K562 (cell line): ENCODE data around the gene HYAL1. TPM values are rescaled to one million over a fixed set of nuclear protein-coding genes. Genes with fewer than 3 reads are reported as not detected.

Experiments used
- EP400 ChIP-seq: fragments of 450-650 bp; IDR thresholded peaks from 2 replicates; pipeline ENCODE4 v1.6.1; 2017; ENCODE audit warnings: antibody characterized with exemption, mild to moderate bottlenecking, moderate library complexity
- ESRRA ChIP-seq: fragments of 450-650 bp; IDR thresholded peaks from 2 replicates; pipeline ENCODE4 v1.6.1; 2014; ENCODE audit warnings: low read depth, mild to moderate bottlenecking, moderate library complexity, borderline replicate concordance
- GABPB1 ChIP-seq: sonication (generic); formaldehyde crosslinking; IDR thresholded peaks from 2 replicates; pipeline ENCODE4 v1.8.0; 2022; ENCODE audit warnings: mild to moderate bottlenecking, missing genetic modification reagents
- NFE2L1 ChIP-seq: fragments of 450-650 bp; IDR thresholded peaks from 2 replicates; pipeline ENCODE4 v1.6.1; 2016; ENCODE audit warnings: missing genetic modification characterization, low read depth, mild to moderate bottlenecking, missing compliant biosample characterization, moderate library complexity, borderline replicate concordance
- POLR2AphosphoS5 ChIP-seq: IDR thresholded peaks from 2 replicates; pipeline ENCODE4 v1.6.1; 2011; ENCODE audit warnings: mild to moderate bottlenecking, low read depth, low read length, moderate library complexity; ENCODE audit not compliant: control insufficient read depth, insufficient read depth
- RAD21 ChIP-seq, 2 experiments: fragments of 250-450 bp in 1 of 2; fragments of 450-650 bp in 1 of 2; sonication (Bioruptor Pico) in 1 of 2; formaldehyde crosslinking in 1 of 2; IDR thresholded peaks in 1 of 2; conservative IDR thresholded peaks in 1 of 2; 2 replicates each; pipeline versions ENCODE4 v1.4.0 to v1.8.0; 2020 to 2022; ENCODE audit warnings: mild to moderate bottlenecking in 2 of 2, moderate library complexity in 1 of 2
- polyA plus RNA-seq, 8 experiments: library from polyadenylated mRNA; depleted of rRNA in 4 of 8; stranded (reverse) in 5 of 8; unstranded in 3 of 8; fragments of >200 nt; fragmentation: Nextera tagmentation in 2 of 8; fragmentation: Illumina TruSeq in 1 of 8; extraction: Ambion mirVana in 2 of 8; extraction: Trizol in 1 of 8; gene quantifications; 2 replicates each; pipeline versions ENCODE4 v1.2.1 to v1.2.3, GENCODE V29; 2011 to 2014; ENCODE audit warnings: inconsistent platforms in 1 of 8, missing spikeins in 1 of 8
- total RNA-seq, 7 experiments: library from RNA; depleted of rRNA in 6 of 7; stranded (reverse); fragments of >200 nt in 6 of 7; fragmentation: Illumina TruSeq in 2 of 7; extraction: Trizol in 2 of 7; gene quantifications; 2 replicates each; pipeline versions ENCODE4 v1.2.1 to v1.2.3, GENCODE V29; 2011 to 2021; ENCODE audit warnings: low replicate concordance in 1 of 7
- TF ChIP-seq, protein P1 (sequence below), 3 experiments: IDR thresholded peaks in 2 of 3; conservative IDR thresholded peaks in 1 of 3; 2 replicates each; pipeline ENCODE4 v1.5.1; 2011 to 2012; ENCODE audit warnings: low read length in 3 of 3, mild to moderate bottlenecking in 3 of 3, control low read depth in 2 of 3, improper control_type of control experiment in 1 of 3, inconsistent platforms in 1 of 3, low read depth in 1 of 3, mixed read lengths in 1 of 3, moderate library complexity in 1 of 3; ENCODE audit not compliant: insufficient read depth in 2 of 3
- TF ChIP-seq, protein P2 (sequence below): fragments of 200-800 bp; sonication (Bioruptor generic); IDR thresholded peaks from 2 replicates; pipeline ENCODE4 v1.6.1; 2016; ENCODE audit warnings: missing genetic modification characterization, missing compliant biosample characterization
- TF ChIP-seq, protein P3 (sequence below): sonication (generic); formaldehyde crosslinking; IDR thresholded peaks from 2 replicates; pipeline ENCODE4 v1.8.0; 2022; ENCODE audit warnings: mild to moderate bottlenecking, missing genetic modification reagents
- TF ChIP-seq, protein P4 (sequence below): fragments of 250-450 bp; sonication (Bioruptor Pico); IDR thresholded peaks from 2 replicates; pipeline ENCODE4 v1.4.0; 2020; ENCODE audit warnings: borderline replicate concordance
- TF ChIP-seq, protein P5 (sequence below): fragments of 200-800 bp; sonication (Bioruptor generic); IDR thresholded peaks from 2 replicates; pipeline ENCODE4 v1.6.1; 2017; ENCODE audit warnings: missing genetic modification characterization, missing compliant biosample characterization

Gene HYAL1
- total and polyA plus RNA-seq, 9 of the 15 experiments (the other 6 are each of a cell fraction or from before 2014, with no cell fraction given) = 1.4 to 8.5 (median 4.7) TPM

DNA sequence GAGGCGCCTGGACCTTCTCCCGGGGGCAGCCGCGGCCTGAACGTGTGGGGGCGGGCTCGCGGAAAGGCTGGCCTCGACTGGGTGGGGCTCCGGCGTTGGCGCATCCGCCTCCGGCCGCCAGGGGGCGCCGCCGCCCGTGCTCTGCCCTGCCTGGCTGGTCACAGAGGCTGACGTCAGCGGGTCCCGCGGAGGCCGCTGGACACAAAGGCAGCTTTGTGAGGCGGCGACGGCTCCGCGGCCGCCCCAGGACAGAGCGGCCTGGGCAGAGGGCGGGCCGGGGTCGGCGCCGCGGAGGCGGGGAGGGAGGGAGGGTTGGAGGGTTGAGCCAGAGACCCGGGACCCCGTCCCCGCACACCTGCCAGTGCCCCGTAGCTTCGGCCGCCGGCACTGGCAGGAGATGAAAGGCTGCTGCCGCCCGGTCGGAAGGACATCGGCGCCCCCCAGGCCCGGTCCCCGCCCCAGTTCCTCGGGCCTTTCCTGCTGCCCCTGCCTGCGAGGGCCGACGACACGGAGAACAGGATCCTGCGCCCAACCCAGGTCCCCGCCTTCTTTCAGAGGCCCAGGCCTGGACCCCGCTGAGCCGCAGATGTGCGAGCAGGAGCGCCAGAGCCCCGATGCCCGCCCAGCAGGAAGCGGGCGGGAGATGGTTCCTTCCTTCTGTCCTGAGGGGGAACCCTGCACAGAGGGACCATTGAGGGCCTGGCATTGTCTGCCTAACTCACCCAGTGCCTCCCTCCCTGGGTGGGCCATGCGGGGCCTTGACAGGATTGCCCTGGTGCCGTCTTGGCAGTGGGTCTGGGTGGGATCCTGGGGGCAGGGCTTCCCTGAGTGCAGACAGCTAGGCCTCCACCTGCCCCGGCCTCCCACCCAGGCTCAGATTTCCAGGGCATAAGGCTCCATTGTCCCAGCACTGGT, 43.1 kb downstream of the HYAL1 start (continued):
- TF ChIP-seq, protein P1, sequence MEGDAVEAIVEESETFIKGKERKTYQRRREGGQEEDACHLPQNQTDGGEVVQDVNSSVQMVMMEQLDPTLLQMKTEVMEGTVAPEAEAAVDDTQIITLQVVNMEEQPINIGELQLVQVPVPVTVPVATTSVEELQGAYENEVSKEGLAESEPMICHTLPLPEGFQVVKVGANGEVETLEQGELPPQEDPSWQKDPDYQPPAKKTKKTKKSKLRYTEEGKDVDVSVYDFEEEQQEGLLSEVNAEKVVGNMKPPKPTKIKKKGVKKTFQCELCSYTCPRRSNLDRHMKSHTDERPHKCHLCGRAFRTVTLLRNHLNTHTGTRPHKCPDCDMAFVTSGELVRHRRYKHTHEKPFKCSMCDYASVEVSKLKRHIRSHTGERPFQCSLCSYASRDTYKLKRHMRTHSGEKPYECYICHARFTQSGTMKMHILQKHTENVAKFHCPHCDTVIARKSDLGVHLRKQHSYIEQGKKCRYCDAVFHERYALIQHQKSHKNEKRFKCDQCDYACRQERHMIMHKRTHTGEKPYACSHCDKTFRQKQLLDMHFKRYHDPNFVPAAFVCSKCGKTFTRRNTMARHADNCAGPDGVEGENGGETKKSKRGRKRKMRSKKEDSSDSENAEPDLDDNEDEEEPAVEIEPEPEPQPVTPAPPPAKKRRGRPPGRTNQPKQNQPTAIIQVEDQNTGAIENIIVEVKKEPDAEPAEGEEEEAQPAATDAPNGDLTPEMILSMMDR (IDR thresholded peaks at IDR 0.05 in 2 of 3, conservative IDR thresholded peaks at IDR 0.05 in 1 of 3; ENCODE audit: insufficient read depth in 2 of 3, low read depth in 1 of 3, low read length in 3 of 3) = peak; percentile 77 to 93 (median 91)
- TF ChIP-seq, protein P2, sequence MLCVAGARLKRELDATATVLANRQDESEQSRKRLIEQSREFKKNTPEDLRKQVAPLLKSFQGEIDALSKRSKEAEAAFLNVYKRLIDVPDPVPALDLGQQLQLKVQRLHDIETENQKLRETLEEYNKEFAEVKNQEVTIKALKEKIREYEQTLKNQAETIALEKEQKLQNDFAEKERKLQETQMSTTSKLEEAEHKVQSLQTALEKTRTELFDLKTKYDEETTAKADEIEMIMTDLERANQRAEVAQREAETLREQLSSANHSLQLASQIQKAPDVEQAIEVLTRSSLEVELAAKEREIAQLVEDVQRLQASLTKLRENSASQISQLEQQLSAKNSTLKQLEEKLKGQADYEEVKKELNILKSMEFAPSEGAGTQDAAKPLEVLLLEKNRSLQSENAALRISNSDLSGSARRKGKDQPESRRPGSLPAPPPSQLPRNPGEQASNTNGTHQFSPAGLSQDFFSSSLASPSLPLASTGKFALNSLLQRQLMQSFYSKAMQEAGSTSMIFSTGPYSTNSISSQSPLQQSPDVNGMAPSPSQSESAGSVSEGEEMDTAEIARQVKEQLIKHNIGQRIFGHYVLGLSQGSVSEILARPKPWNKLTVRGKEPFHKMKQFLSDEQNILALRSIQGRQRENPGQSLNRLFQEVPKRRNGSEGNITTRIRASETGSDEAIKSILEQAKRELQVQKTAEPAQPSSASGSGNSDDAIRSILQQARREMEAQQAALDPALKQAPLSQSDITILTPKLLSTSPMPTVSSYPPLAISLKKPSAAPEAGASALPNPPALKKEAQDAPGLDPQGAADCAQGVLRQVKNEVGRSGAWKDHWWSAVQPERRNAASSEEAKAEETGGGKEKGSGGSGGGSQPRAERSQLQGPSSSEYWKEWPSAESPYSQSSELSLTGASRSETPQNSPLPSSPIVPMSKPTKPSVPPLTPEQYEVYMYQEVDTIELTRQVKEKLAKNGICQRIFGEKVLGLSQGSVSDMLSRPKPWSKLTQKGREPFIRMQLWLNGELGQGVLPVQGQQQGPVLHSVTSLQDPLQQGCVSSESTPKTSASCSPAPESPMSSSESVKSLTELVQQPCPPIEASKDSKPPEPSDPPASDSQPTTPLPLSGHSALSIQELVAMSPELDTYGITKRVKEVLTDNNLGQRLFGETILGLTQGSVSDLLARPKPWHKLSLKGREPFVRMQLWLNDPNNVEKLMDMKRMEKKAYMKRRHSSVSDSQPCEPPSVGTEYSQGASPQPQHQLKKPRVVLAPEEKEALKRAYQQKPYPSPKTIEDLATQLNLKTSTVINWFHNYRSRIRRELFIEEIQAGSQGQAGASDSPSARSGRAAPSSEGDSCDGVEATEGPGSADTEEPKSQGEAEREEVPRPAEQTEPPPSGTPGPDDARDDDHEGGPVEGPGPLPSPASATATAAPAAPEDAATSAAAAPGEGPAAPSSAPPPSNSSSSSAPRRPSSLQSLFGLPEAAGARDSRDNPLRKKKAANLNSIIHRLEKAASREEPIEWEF (CRISPR knock-in tag) = no peak
- TF ChIP-seq EP400 = peak; percentile 49; the same call in 1 of the 2 replicates
- TF ChIP-seq ESRRA = peak; percentile 32; the same call in 1 of the 2 replicates
- TF ChIP-seq GABPB1 (CRISPR knock-in tag) = peak; percentile 46
- TF ChIP-seq, protein P3, sequence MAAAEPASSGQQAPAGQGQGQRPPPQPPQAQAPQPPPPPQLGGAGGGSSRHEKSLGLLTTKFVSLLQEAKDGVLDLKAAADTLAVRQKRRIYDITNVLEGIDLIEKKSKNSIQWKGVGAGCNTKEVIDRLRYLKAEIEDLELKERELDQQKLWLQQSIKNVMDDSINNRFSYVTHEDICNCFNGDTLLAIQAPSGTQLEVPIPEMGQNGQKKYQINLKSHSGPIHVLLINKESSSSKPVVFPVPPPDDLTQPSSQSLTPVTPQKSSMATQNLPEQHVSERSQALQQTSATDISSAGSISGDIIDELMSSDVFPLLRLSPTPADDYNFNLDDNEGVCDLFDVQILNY = no peak
- TF ChIP-seq, protein P4, sequence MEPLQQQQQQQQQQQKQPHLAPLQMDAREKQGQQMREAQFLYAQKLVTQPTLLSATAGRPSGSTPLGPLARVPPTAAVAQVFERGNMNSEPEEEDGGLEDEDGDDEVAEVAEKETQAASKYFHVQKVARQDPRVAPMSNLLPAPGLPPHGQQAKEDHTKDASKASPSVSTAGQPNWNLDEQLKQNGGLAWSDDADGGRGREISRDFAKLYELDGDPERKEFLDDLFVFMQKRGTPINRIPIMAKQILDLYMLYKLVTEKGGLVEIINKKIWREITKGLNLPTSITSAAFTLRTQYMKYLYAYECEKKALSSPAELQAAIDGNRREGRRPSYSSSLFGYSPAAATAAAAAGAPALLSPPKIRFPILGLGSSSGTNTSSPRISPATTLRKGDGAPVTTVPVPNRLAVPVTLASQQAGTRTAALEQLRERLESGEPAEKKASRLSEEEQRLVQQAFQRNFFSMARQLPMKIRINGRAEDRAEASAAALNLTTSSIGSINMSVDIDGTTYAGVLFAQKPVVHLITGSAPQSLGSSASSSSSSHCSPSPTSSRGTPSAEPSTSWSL (CRISPR knock-in tag) = no peak
- TF ChIP-seq RAD21 (CRISPR knock-in tag; conservative IDR thresholded peaks at IDR 0.05 in 1 of 2, IDR thresholded peaks at IDR 0.05 in 1 of 2) = peak; percentile 54 to 61; a peak in 3 of 4 replicates
- TF ChIP-seq, protein P5, sequence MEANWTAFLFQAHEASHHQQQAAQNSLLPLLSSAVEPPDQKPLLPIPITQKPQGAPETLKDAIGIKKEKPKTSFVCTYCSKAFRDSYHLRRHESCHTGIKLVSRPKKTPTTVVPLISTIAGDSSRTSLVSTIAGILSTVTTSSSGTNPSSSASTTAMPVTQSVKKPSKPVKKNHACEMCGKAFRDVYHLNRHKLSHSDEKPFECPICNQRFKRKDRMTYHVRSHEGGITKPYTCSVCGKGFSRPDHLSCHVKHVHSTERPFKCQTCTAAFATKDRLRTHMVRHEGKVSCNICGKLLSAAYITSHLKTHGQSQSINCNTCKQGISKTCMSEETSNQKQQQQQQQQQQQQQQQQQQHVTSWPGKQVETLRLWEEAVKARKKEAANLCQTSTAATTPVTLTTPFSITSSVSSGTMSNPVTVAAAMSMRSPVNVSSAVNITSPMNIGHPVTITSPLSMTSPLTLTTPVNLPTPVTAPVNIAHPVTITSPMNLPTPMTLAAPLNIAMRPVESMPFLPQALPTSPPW = peak; percentile 42; the same call in 1 of the 2 replicates
- no peak for TF ChIP-seq NFE2L1 (tag)
- TF ChIP-seq POLR2AphosphoS5 = peak; percentile 50; the same call in 1 of the 2 replicates
